Stimulated activated CD8-positive, alpha-beta memory T cell treated with anti-CD3 and anti-CD28 coated beads, Interleukin-7, amount 100 ng/mL, for 4 hours (primary cell): Measurements from ENCODE around the gene ZNF474.
"Not testable (repeated sequence)": the region's sequence is repeated elsewhere in the genome, so short reads cannot be mapped to it uniquely, and the experiment has no call there.

Experiments
- DNase-seq, 2 donors: peaks; one replicate each; pipeline ENCODE4 v3.0.0-alpha.2; 2020; ENCODE audit warnings: low read depth in 2 of 2

The ZNF474 gene

GRCh38 chr5:122129306-122129705 lies at the start of gene ZNF474:
ZNF474 (plus strand) TSS chr5:122129546; CDS start chr5:122151991, 22,445 bp downstream.
- DNase-seq = no peak

DNA sequence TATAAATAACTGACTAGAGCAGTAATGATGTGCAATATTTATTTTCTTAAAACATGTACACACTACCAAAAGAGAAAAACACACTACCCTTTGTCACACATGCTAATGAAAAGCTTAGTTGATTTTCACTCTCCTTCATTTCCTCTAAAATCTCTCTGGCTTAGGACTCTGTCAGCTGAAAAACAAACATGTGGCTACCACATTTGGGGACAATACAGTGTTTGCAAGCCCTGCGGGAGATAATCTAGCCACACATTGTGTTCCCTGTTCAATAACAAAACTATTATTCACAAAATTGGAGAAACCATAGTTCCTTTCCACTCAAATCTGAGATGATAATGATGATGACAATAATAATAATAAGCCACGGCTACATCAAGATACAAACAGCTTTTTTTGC lies 47.8 kb upstream of the ZNF474 start:
- DNase-seq = no peak

- no peak for DNase-seq
These were observed 45.8 kb upstream of the ZNF474 start for GRCh38 chr5:122083535-122083934.

GRCh38 chr5:122085041-122085440 lies 44.3 kb upstream of the ZNF474 start:
- no peak for DNase-seq

GRCh38 chr5:122089096-122090013 lies 40.0 kb upstream of the ZNF474 start:
- DNase-seq = no peak

DNA sequence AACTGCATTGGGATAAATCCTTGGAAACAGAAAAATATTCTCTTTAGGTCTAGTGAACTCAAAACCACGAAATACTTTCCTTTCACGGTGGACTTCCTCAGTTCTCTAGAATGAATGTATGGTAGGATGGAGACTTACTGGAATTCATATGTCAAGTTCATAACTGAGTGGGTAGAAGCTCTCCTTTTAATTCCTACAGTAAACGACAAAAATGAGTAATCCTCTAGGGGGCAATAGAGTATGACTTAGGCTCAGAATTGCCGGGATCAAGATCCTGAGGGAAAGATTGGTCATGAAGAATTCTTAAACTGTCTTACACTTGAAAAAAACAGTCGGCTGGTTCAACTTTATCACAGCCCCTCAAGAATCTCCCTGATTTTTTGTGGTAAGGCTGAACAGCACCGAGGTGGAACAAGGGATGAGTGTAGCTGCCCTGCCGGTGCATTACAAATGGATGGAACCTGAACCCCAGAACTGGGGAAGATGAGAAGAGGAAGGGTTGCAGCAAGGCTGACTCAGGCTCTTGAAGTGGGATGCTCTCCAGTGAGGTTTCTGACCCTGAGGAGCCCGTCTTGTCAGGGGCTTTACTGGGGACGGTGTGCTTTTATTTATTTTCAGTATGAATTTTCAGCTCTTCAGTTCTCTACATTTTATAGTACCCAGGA lies 37.3 kb upstream of the ZNF474 start:
- DNase-seq = no peak

DNA sequence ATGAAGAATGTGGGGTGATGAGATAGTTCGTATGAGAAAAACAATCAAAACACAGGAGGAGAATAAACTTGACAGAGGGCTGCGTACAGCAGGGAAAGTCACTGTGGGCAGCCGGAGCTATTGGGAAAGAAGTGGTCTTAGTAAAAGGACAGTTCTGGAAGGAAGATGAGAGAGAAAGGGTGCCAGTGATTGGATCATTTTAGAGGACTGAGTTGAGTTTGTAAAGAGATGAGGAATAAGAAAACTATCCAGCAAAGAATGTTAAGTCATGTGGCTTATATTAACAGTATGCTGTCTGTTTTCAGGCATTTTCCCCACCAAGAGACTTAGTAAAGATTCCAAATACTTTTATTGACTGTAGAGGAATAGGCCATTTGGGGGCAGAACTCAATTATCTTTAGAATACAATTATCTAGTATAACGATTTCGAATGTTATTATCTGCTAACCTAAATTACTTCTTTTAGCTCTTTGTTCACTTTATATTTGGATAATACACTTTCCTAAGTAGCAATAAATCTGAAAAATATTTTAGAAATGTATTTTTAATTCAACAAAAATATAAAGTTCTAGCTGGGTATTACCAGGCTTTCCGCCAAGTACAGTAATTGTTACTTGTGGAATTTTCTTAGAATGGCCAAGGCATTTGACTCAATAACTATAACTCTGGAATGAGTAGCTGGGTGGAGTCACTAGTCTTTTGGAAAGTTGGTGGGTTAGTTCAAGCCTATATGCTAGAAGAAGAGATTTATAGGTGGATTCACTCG lies 35.7 kb upstream of the ZNF474 start:
- DNase-seq = no peak

DNA sequence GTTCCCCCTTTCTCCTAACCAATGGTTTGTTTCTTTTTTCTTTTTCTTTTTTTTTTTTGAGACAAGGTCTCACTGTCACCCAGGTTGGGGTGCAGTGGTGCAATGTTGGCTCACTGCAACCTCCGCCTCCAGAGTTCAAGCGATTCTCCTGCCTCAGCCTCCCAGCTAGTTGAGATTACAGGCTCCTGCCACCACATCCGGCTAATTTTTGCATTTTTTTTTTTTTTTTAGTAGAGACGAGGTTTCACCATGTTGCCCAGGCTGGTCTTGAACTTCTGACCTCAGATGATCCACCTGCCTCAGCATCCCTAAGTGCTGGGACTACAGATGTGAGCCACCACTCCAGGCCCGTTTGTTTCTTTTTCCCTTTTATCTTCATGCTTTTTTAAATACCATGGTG lies 35.1 kb upstream of the ZNF474 start:
- DNase-seq = not testable (repeated sequence)

GRCh38 chr5:122095158-122095557 lies 34.2 kb upstream of the ZNF474 start:
- no peak for DNase-seq

GRCh38 chr5:122097391-122097790 lies 32.0 kb upstream of the ZNF474 start:
- no peak for DNase-seq

DNA sequence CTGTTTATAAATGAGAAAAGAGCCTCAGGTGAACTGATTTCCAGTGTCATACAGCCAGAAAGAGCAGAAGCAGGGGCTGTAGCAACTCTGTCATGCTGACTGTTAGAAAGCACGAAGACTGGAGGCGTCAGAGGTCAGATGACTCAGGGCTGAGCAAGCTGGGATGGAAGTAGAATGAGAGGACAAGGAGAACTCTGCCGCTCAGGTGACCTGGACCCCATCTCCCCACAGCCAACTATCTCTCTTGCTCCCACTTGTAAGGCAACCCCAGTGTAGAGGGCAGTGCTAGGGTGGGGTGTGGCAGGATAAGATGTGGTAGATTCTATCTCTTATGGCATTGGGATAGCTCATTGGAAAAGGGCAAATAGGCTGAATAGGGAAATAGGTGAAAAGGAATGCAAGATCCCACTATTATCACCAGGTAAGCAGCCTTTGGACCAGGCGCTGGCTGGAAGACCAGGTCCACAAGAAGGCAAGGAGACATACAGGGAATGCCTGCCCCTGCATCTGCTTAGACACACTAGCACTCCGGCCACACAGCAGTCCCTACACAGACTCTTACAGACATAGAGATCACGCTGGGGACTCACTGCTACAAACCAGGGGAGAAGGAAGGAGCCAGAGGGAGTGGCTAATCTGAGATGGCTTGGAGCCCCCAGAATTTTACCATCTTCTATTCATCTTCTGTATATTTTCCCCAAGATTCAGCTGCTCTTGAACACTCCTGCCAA lies 30.1 kb upstream of the ZNF474 start:
- DNase-seq = no peak

- no peak for DNase-seq
These were observed 27.6 kb upstream of the ZNF474 start for GRCh38 chr5:122101636-122102285.

- DNase-seq = no peak
These were observed 26.5 kb upstream of the ZNF474 start for GRCh38 chr5:122102825-122103224.

DNA sequence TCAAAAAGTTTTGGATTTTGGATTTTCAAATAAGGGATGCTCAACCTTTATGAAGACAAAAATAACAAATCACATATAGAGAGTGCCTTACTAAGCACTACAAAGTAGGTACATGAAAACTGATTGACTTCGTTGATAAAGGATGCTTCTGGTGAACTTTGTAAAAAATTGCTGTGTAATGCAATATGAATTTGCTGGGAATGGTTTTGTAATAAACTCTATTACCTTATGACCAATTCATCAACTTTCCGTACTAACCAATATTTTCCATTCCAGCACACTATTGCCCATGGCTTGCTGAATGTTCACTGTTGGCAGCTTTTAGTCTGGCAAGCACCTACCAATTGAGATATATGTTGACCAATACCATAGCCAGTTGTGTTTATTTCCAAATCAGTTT lies 23.4 kb upstream of the ZNF474 start:
- no peak for DNase-seq

- DNase-seq = no peak
These were observed 22.3 kb upstream of the ZNF474 start for GRCh38 chr5:122107016-122107415.

GRCh38 chr5:122110987-122111386 lies 18.4 kb upstream of the ZNF474 start:
- no peak for DNase-seq

DNA sequence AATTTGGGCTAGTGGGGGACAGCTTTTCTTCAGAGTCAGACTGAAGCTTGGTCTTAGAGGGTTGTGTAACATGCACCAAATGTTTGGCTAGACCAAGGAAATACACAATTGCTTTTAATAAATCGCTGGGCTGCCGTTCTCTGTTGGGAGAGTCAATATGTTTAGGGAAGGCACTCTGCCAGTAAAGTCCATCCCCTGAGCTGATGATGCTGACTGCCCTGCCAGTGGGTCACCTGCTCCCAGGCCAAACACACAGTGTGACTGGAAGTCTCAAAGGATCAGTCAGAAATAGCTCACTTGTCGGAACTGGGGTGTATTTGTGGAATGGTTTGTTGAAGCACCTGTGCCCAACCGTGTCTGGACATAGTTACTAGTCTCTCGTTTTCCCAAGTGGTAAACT lies 17.9 kb upstream of the ZNF474 start:
- DNase-seq = no peak

GRCh38 chr5:122112063-122112462 lies 17.3 kb upstream of the ZNF474 start:
- DNase-seq = no peak

- DNase-seq = no peak
These were observed 16.4 kb upstream of the ZNF474 start for GRCh38 chr5:122112733-122113558.

GRCh38 chr5:122114501-122114900 lies 14.8 kb upstream of the ZNF474 start:
- DNase-seq = no peak
